H1 (cell line): Measurements from ENCODE around the gene GRAMD1C. TPM values are rescaled to one million over a fixed set of nuclear protein-coding genes. Genes with fewer than 3 reads are reported as not detected.

ENCODE experiments used
- JUN ChIP-seq: IDR thresholded peaks from 2 replicates; pipeline ENCODE4 v1.6.1; 2011; ENCODE audit warnings: low read depth, mild to moderate bottlenecking, improper control_type of control experiment, low read length
- KDM1A ChIP-seq: fragments of 200-600, 300-600 bp; sonication (generic); IDR thresholded peaks from 2 replicates; pipeline ENCODE4 v1.7.1; 2016; ENCODE audit warnings: mild to moderate bottlenecking, low read length, borderline replicate concordance
- NANOG ChIP-seq: IDR thresholded peaks from 2 replicates; pipeline ENCODE4 v1.6.1; 2011; ENCODE audit warnings: low read length, low read depth, mild to moderate bottlenecking, inconsistent platforms; ENCODE audit not compliant: insufficient read depth, poor library complexity, severe bottlenecking
- POLR2AphosphoS5 ChIP-seq: IDR thresholded peaks from 2 replicates; pipeline ENCODE4 v1.6.1; 2011; ENCODE audit warnings: low read depth, low read length
- TEAD4 ChIP-seq: IDR thresholded peaks from 2 replicates; pipeline ENCODE4 v1.6.1; 2012; ENCODE audit warnings: low read depth, low read length, inconsistent platforms, mixed read lengths
- polyA plus RNA-seq, 7 experiments: library from polyadenylated mRNA; depleted of rRNA in 3 of 7; stranded (reverse) in 5 of 7; unstranded in 2 of 7; fragments of >200 nt in 5 of 7; fragments of 200-250 nt in 2 of 7; gene quantifications; 1 replicate in 5 of 7; 2 replicates in 1 of 7; 4 replicates in 1 of 7; pipeline versions ENCODE4 v1.2.1 to v1.2.3, GENCODE V29; 2011 to 2013; ENCODE audit warnings: missing spikeins in 2 of 7, mixed read lengths in 2 of 7
- total RNA-seq: library from RNA; stranded (reverse); fragmentation: NEBNext Ultra II Directional; extraction: Animal tissue kit (Norgen Biotek cat#: 25700); gene quantifications from 2 replicates; pipeline ENCODE4 v1.2.1, GENCODE V29; 2021

GRAMD1C gene
- total and polyA plus RNA-seq, 2 of the 8 experiments (the other 6 are each of a cell fraction or from before 2014, with no cell fraction given): 0.62 to 2.1 TPM

- no peak for TF ChIP-seq POLR2AphosphoS5
- no peak for TF ChIP-seq TEAD4
- no peak for TF ChIP-seq NANOG
- no peak for TF ChIP-seq KDM1A
- TF ChIP-seq JUN: no peak
- TF ChIP-seq, all 59 proteins: peak for 0
Measured at GRCh38 chr3:113852506-113852905, 13.9 kb downstream of the GRAMD1C start (continued).
